Osteoblast (primary cell): ENCODE measurements around the gene SPAG16. TPM values are rescaled to one million over a fixed set of nuclear protein-coding genes. Genes with fewer than 3 reads are reported as not detected.

Experiments used
- DNase-seq: peaks from one replicate; pipeline ENCODE4 v3.0.0; 2011; ENCODE audit warnings: low spot score, mixed read lengths; ENCODE audit not compliant: insufficient read length; ENCODE audit errors: missing footprints
- H2AFZ ChIP-seq: 2 replicates; pipeline ENCODE4 v1.6.0; 2011; ENCODE audit warnings: mild to moderate bottlenecking, low read length
- H3K27ac ChIP-seq: 2 replicates; pipeline ENCODE4 v1.5.1; 2011; ENCODE audit warnings: mild to moderate bottlenecking, low read depth, low read length, moderate library complexity
- H3K27me3 ChIP-seq: 2 replicates; pipeline ENCODE4 v1.6.0; 2012; ENCODE audit warnings: mild to moderate bottlenecking, control low read depth, inconsistent platforms, low read length, moderate library complexity; ENCODE audit not compliant: insufficient read depth
- H3K36me3 ChIP-seq: 2 replicates; pipeline ENCODE4 v1.5.1; 2011; ENCODE audit warnings: mild to moderate bottlenecking, low read length, control low read depth, moderate library complexity; ENCODE audit not compliant: insufficient read depth
- H3K4me1 ChIP-seq: 2 replicates; pipeline ENCODE4 v1.5.1; 2011; ENCODE audit warnings: mild to moderate bottlenecking, low read length, control low read depth, moderate library complexity; ENCODE audit not compliant: insufficient read depth
- H3K4me2 ChIP-seq: 2 replicates; pipeline ENCODE4 v1.6.0; 2011; ENCODE audit warnings: mild to moderate bottlenecking, low read length; ENCODE audit not compliant: insufficient read depth
- H3K4me3 ChIP-seq: fragments of 200-600 bp; sonication (generic); 3 replicates; pipeline ENCODE4 v1.5.1; 2012; ENCODE audit warnings: mild to moderate bottlenecking, low read length, inconsistent platforms; ENCODE audit not compliant: insufficient read depth
- H3K79me2 ChIP-seq: 2 replicates; pipeline ENCODE4 v1.6.0; 2012; ENCODE audit warnings: mild to moderate bottlenecking, low read length, control low read depth, inconsistent platforms; ENCODE audit not compliant: insufficient read depth
- H3K9me3 ChIP-seq: 2 replicates; pipeline ENCODE4 v1.5.1; 2011; ENCODE audit warnings: low read depth, low read length, control low read depth
- H4K20me1 ChIP-seq: 2 replicates; pipeline ENCODE4 v1.6.0; 2012; ENCODE audit warnings: mild to moderate bottlenecking, low read length, control low read depth; ENCODE audit not compliant: insufficient read depth
- total RNA-seq: library from RNA; depleted of rRNA; stranded (reverse); fragments of >200 nt; gene quantifications from 2 replicates; pipeline ENCODE4 v1.2.3, GENCODE V29; 2012
- TF ChIP-seq, protein P1 (sequence below): IDR thresholded peaks from 2 replicates; pipeline ENCODE4 v1.5.1; 2011; ENCODE audit warnings: mild to moderate bottlenecking, low read depth, low read length, moderate library complexity; ENCODE audit errors: extremely low read depth

SPAG16 gene
- total RNA-seq, 1 donor, result 47.8 TPM

DNA sequence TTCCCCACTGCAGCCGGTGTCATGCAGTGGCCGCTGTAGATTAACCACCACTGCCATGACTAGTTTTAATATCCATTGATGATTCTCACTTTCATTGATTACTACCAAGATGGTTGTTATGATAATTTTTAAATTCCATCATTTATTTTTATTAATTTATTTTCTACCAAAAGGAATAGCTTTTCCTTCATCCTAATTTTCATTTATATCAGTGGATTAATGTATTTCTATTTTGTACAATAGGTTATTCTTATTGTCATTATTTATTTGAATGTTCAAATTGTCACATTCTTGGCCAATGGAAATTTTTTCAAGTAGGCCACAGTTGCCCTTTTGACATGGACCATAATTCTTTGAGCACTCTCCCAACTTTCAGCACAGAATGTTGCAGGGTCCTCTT, 751.7 kb downstream of the SPAG16 start:
- Histone ChIP-seq H3K4me2 (no peak overlapping the region), H3K27ac (no peak overlapping the region), H3K9me3 (no peaks in the 10 kb centered on the region), H2AFZ (no peak overlapping the region), H3K4me3 (no peak overlapping the region), H3K36me3 (no peaks in the 10 kb centered on the region), H3K4me1 (no peaks in the 10 kb centered on the region), H3K27me3 (no peaks in the 10 kb centered on the region), H4K20me1 (no peaks in the 10 kb centered on the region), H3K79me2 (no peaks in the 10 kb centered on the region)
- peak; percentile 11 for DNase-seq
- TF ChIP-seq, protein P1, sequence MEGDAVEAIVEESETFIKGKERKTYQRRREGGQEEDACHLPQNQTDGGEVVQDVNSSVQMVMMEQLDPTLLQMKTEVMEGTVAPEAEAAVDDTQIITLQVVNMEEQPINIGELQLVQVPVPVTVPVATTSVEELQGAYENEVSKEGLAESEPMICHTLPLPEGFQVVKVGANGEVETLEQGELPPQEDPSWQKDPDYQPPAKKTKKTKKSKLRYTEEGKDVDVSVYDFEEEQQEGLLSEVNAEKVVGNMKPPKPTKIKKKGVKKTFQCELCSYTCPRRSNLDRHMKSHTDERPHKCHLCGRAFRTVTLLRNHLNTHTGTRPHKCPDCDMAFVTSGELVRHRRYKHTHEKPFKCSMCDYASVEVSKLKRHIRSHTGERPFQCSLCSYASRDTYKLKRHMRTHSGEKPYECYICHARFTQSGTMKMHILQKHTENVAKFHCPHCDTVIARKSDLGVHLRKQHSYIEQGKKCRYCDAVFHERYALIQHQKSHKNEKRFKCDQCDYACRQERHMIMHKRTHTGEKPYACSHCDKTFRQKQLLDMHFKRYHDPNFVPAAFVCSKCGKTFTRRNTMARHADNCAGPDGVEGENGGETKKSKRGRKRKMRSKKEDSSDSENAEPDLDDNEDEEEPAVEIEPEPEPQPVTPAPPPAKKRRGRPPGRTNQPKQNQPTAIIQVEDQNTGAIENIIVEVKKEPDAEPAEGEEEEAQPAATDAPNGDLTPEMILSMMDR, result no peak

DNA sequence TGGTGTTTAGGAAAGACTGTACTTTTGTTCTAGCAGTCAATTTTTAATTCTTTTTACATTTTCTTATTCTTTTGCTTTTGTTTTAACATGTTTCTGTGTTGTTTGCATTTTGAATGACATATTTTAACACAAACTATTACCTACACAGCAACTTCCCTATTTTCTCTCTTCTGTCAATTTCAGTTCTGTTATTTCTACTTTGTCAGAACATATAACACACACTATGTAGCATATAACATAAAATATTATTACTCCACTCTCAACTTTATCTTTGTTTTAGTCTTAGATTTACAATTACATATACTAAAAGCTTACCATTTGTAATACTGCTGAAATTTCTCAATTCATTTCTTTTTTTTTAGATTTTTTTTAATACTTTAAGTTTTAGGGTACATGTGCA, 753.9 kb downstream of the SPAG16 start:
- H3K27ac ChIP-seq, result no peak overlapping the region
- H3K27me3 ChIP-seq, result no peaks in the 10 kb centered on the region
- H3K4me2 ChIP-seq, result no peak overlapping the region
- no peaks in the 10 kb centered on the region for H3K9me3 ChIP-seq
- no peak overlapping the region for H2AFZ ChIP-seq
- no peaks in the 10 kb centered on the region for H3K4me1 ChIP-seq
- DNase-seq, result peak; percentile 66
- H3K4me3 ChIP-seq, result no peak overlapping the region
- H3K36me3 ChIP-seq, result no peaks in the 10 kb centered on the region
- TF ChIP-seq, protein P1, result no peak
- H4K20me1 ChIP-seq, result no peaks in the 10 kb centered on the region
- no peaks in the 10 kb centered on the region for H3K79me2 ChIP-seq

DNA sequence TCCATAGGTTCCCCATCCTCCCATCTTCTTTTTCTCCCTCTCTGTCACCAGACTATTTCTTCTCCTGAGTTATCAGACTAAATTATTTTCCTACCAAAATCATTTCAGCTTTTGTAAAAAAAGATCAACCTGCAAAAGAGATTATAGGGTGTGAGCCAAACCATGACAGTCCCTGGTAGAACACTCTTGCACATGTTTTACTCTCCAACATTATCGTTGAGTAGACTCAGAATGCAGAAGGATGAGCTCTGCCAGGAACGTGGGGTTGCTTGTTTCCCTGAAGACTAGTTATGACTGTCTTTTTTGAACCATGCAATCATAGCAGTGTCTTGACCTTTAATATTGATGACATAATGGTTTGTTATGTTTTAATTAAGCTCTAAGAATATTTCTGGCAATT, 766.5 kb downstream of the SPAG16 start:
- no peaks in the 10 kb centered on the region for H3K9me3 ChIP-seq
- H3K27ac ChIP-seq, result no peak overlapping the region
- H3K36me3 ChIP-seq, result no peaks in the 10 kb centered on the region
- no peak overlapping the region for H3K4me2 ChIP-seq
- no peaks in the 10 kb centered on the region for H4K20me1 ChIP-seq
- TF ChIP-seq, protein P1, result no peak
- no peaks in the 10 kb centered on the region for H3K4me1 ChIP-seq
- no peaks in the 10 kb centered on the region for H3K27me3 ChIP-seq
- no peak overlapping the region for H3K4me3 ChIP-seq
- no peaks in the 10 kb centered on the region for H3K79me2 ChIP-seq
- no peak overlapping the region for H2AFZ ChIP-seq
- no peak for DNase-seq

DNA sequence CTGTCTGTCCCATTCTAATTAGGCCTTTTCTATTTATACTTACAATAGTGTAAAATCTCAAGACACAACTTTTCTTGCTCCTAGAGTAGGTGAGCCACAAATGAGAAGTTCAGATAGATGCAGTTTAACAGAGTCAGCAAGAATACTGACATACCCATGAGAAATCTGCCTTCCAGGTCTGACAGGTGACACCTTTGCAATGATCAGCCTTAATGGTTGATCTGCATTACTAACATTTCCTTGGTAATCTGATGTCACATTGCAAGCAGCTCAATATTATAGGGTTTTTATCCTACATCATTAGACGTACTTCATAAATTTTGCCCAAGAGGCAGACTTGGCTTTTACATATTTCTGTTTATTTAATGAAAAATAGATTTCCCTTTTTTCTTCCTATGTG, 767.3 kb downstream of the SPAG16 start:
- Histone ChIP-seq H3K4me1 (no peaks in the 10 kb centered on the region), H3K4me2 (no peak overlapping the region), H3K79me2 (no peaks in the 10 kb centered on the region), H3K27me3 (no peaks in the 10 kb centered on the region), H2AFZ (no peak overlapping the region), H4K20me1 (no peaks in the 10 kb centered on the region), H3K36me3 (no peaks in the 10 kb centered on the region), H3K9me3 (no peaks in the 10 kb centered on the region), H3K27ac (no peak overlapping the region), H3K4me3 (no peak overlapping the region)
- no peak for DNase-seq
- TF ChIP-seq, protein P1, result no peak
